ENCODE results near the gene GCDH.

- no peak for TF ChIP-seq REST (IDR thresholded peaks at IDR 0.05; ENCODE audit: insufficient read depth in 1 of 2, low read depth in 2 of 2, low read length in 1 of 2)
- TF ChIP-seq CTCF (IDR thresholded peaks at IDR 0.05): no peak
- TF ChIP-seq POLR2AphosphoS5 (IDR thresholded peaks at IDR 0.05; ENCODE audit: low read depth, low read length): no peak
- TF ChIP-seq TCF7L2 (IDR thresholded peaks at IDR 0.05; ENCODE audit: low read depth, low read length): no peak
Observed at GRCh38 chr19:12944104-12944674, 53.2 kb downstream of the GCDH start.

All from Panc1 (cell line).